ENCODE results near the gene ACAP1.

ACAP1 gene

GRCh38 chr17:7370853-7371252 lies 34.5 kb downstream of the ACAP1 start:
- TF ChIP-seq TCF4 (CRISPR knock-in tag; IDR thresholded peaks at IDR 0.05; ENCODE audit: borderline replicate concordance) = no peak
- TF ChIP-seq ZFP3 (CRISPR knock-in tag; IDR thresholded peaks at IDR 0.05) = no peak
- no peak for TF ChIP-seq GLIS3 (CRISPR knock-in tag; IDR thresholded peaks at IDR 0.05)
- no peak for TF ChIP-seq OSR1 (CRISPR knock-in tag; IDR thresholded peaks at IDR 0.05)
- no peak for TF ChIP-seq ZFP30 (CRISPR knock-in tag; IDR thresholded peaks at IDR 0.05)
- no peak for TF ChIP-seq ZNF565 (CRISPR knock-in tag; conservative IDR thresholded peaks at IDR 0.05; ENCODE audit: low read depth)
- no peak for TF ChIP-seq CSDC2 (CRISPR knock-in tag; IDR thresholded peaks at IDR 0.05)
- TF ChIP-seq RARB (CRISPR knock-in tag; IDR thresholded peaks at IDR 0.05) = no peak
- TF ChIP-seq CREB5 (CRISPR knock-in tag; IDR thresholded peaks at IDR 0.05; ENCODE audit: low read depth) = no peak
- no peak for TF ChIP-seq TOX (CRISPR knock-in tag; IDR thresholded peaks at IDR 0.05; ENCODE audit: borderline replicate concordance)
- no peak for TF ChIP-seq ARNTL (CRISPR knock-in tag; IDR thresholded peaks at IDR 0.05; ENCODE audit: borderline replicate concordance, low read depth)
- TF ChIP-seq TSHZ2 (CRISPR knock-in tag; IDR thresholded peaks at IDR 0.05) = no peak
- ATAC-seq = no peak

GRCh38 chr17:7374353-7374752 lies 38.0 kb downstream of the ACAP1 start:
- no peak for ATAC-seq

More at GRCh38 chr17:7374353-7374752, 38.0 kb downstream of the ACAP1 start:
- TF ChIP-seq POU6F1 (CRISPR knock-in tag; IDR thresholded peaks at IDR 0.05; ENCODE audit: borderline replicate concordance, low read depth) (no peak), CSRNP3 (CRISPR knock-in tag; IDR thresholded peaks at IDR 0.05) (no peak), CSDC2 (CRISPR knock-in tag; IDR thresholded peaks at IDR 0.05) (no peak), PPARA (CRISPR knock-in tag; IDR thresholded peaks at IDR 0.05; ENCODE audit: borderline replicate concordance) (no peak), ZNF70 (CRISPR knock-in tag; IDR thresholded peaks at IDR 0.05) (no peak), ZFP3 (CRISPR knock-in tag; IDR thresholded peaks at IDR 0.05) (no peak), ESRRG (CRISPR knock-in tag; IDR thresholded peaks at IDR 0.05) (no peak), PATZ1 (CRISPR knock-in tag; IDR thresholded peaks at IDR 0.05; ENCODE audit: borderline replicate concordance) (no peak), ARNTL (CRISPR knock-in tag; IDR thresholded peaks at IDR 0.05; ENCODE audit: borderline replicate concordance, low read depth) (no peak), ZNF565 (CRISPR knock-in tag; conservative IDR thresholded peaks at IDR 0.05; ENCODE audit: low read depth) (no peak), ISL1 (CRISPR knock-in tag; IDR thresholded peaks at IDR 0.05) (no peak), SNAI2 (CRISPR knock-in tag; IDR thresholded peaks at IDR 0.05) (no peak), RARB (CRISPR knock-in tag; IDR thresholded peaks at IDR 0.05) (no peak), TOX (CRISPR knock-in tag; IDR thresholded peaks at IDR 0.05; ENCODE audit: borderline replicate concordance) (no peak), OSR1 (CRISPR knock-in tag; IDR thresholded peaks at IDR 0.05) (no peak), ZFP30 (CRISPR knock-in tag; IDR thresholded peaks at IDR 0.05) (no peak), ZNF8 (CRISPR knock-in tag; IDR thresholded peaks at IDR 0.05) (no peak), GLIS3 (CRISPR knock-in tag; IDR thresholded peaks at IDR 0.05) (no peak), TCF4 (CRISPR knock-in tag; IDR thresholded peaks at IDR 0.05; ENCODE audit: borderline replicate concordance) (no peak)

Data from SK-N-SH treated with all-trans-retinoic acid at 6 μM for 48 hours (cell line).